ENCODE data around the gene KHDRBS2. TPM values are rescaled to one million over a fixed set of nuclear protein-coding genes. Genes with fewer than 3 reads are reported as not detected.

Gene KHDRBS2
- total RNA-seq, 2 experiments from 2014 or later = not detected

GRCh38 chr6:62167736-62168135 lies 118.3 kb downstream of the KHDRBS2 start:
- no peak for TF ChIP-seq CTCF (IDR thresholded peaks at IDR 0.05)
- intact Hi-C loops (cut with DNase I, micrococcal nuclease) = no loop called here
- POLR2A ChIA-PET = no interaction called here

GRCh38 chr6:62162858-62163257 lies 123.2 kb downstream of the KHDRBS2 start:
- H3K4me3 ChIP-seq (ENCODE audit: low read length) = no peak overlapping the region
- no peak overlapping the region for H3K27ac ChIP-seq (ENCODE audit: low read depth in 1 of 2, low read length in 2 of 2)
- Mint-ChIP-seq H3K4me1 (ENCODE audit: low read depth) (no peaks in the 10 kb centered on the region), H3K36me3 (ENCODE audit: low read depth) (no peaks in the 10 kb centered on the region), H3K27ac (no peak overlapping the region), H3K9me3 (peaks cover 20% of the 10 kb centered on the region), H3K4me3 (no peak overlapping the region), H3K27me3 (no peaks in the 10 kb centered on the region)
- no peak for ATAC-seq (ENCODE audit: poor library complexity)
- CTCF ChIA-PET = no interaction called here
- DNase-seq = no peak
- H3K27me3 ChIP-seq (ENCODE audit: control insufficient read depth in 1 of 2, insufficient read depth in 2 of 2, low read length in 2 of 2) = no peaks in the 10 kb centered on the region
- POLR2A ChIA-PET = no interaction called here
- no peaks in the 10 kb centered on the region for H3K9me3 ChIP-seq (ENCODE audit: control insufficient read depth in 1 of 2, insufficient read depth in 1 of 2, low read length in 2 of 2)
- H3K4me1 ChIP-seq (ENCODE audit: insufficient read depth, low read length) = no peaks in the 10 kb centered on the region
- no peaks in the 10 kb centered on the region for H3K36me3 ChIP-seq (ENCODE audit: insufficient read depth, low read length)
- TF ChIP-seq CTCF (IDR thresholded peaks at IDR 0.05) = no peak
- intact Hi-C loops (cut with DNase I, micrococcal nuclease) = no loop called here

More at GRCh38 chr6:62167736-62168135, 118.3 kb downstream of the KHDRBS2 start:
- Mint-ChIP-seq H3K4me3 (no peak overlapping the region), H3K9me3 (peaks cover 21% of the 10 kb centered on the region), H3K36me3 (ENCODE audit: low read depth) (no peaks in the 10 kb centered on the region), H3K27ac (no peak overlapping the region), H3K27me3 (no peaks in the 10 kb centered on the region), H3K4me1 (ENCODE audit: low read depth) (no peaks in the 10 kb centered on the region)
- Histone ChIP-seq H3K9me3 (ENCODE audit: control insufficient read depth in 1 of 2, insufficient read depth in 1 of 2, low read length in 2 of 2) (no peaks in the 10 kb centered on the region), H3K4me1 (ENCODE audit: insufficient read depth, low read length) (no peaks in the 10 kb centered on the region), H3K4me3 (ENCODE audit: low read length) (no peak overlapping the region), H3K27me3 (ENCODE audit: control insufficient read depth in 1 of 2, insufficient read depth in 2 of 2, low read length in 2 of 2) (no peaks in the 10 kb centered on the region), H3K27ac (ENCODE audit: low read depth in 1 of 2, low read length in 2 of 2) (no peak overlapping the region), H3K36me3 (ENCODE audit: insufficient read depth, low read length) (no peaks in the 10 kb centered on the region)
- no peak for ATAC-seq (ENCODE audit: poor library complexity)
- DNase-seq = no peak
- CTCF ChIA-PET = no interaction called here

- DNase-seq = no peak
- ChIA-PET POLR2A (no interaction called here), CTCF (no interaction called here)
- no peaks in the 10 kb centered on the region for H3K4me1 ChIP-seq (ENCODE audit: insufficient read depth, low read length)
- no peak overlapping the region for H3K27ac ChIP-seq (ENCODE audit: low read depth in 1 of 2, low read length in 2 of 2)
- no peaks in the 10 kb centered on the region for H3K27me3 Mint-ChIP-seq
- intact Hi-C loops (cut with DNase I, micrococcal nuclease) = no loop called here
- H3K27ac Mint-ChIP-seq = no peak overlapping the region
- H3K4me3 Mint-ChIP-seq = no peak overlapping the region
- TF ChIP-seq CTCF (IDR thresholded peaks at IDR 0.05) = no peak
- no peak for ATAC-seq (ENCODE audit: poor library complexity)
- H3K27me3 ChIP-seq (ENCODE audit: control insufficient read depth in 1 of 2, insufficient read depth in 2 of 2, low read length in 2 of 2) = no peaks in the 10 kb centered on the region
- H3K36me3 ChIP-seq (ENCODE audit: insufficient read depth, low read length) = no peaks in the 10 kb centered on the region
- no peaks in the 10 kb centered on the region for H3K36me3 Mint-ChIP-seq (ENCODE audit: low read depth)
- H3K9me3 ChIP-seq (ENCODE audit: control insufficient read depth in 1 of 2, insufficient read depth in 1 of 2, low read length in 2 of 2) = peaks cover 0 to 7% of the 10 kb centered on the region in 2 experiments
- no peaks in the 10 kb centered on the region for H3K4me1 Mint-ChIP-seq (ENCODE audit: low read depth)
- peaks cover 4% of the 10 kb centered on the region for H3K9me3 Mint-ChIP-seq
- H3K4me3 ChIP-seq (ENCODE audit: low read length) = no peak overlapping the region
Observed at GRCh38 chr6:62152796-62153195, 133.2 kb downstream of the KHDRBS2 start.
